ENCODE data around the gene TMPRSS11E.
"Not testable (repeated sequence)": the region's sequence is repeated elsewhere in the genome, so short reads cannot be mapped to it uniquely, and the experiment has no call there.

Gene TMPRSS11E

DNA sequence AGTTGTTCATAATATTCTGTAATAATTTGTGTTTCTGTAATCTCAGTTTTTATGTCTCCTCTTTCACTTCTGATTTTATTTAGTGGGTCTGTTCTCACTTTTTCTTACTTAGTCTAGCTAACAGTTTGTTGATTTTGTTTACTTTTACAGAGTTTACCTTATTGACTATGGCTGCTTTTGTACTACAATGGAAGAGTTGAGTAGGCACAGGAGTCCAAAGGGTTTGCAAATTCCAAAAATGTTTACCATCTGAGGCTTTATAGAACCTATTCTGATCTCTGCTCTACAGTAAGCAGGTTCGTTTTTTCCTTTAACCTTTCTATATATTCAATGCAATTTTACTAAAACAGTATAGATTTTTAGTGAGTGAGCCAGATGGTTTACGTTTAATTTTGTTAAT lies 73.7 kb downstream of the TMPRSS11E start:
- no peak for DNase-seq (ENCODE audit: low read depth in 1 of 2, low spot score in 1 of 2)
- TF ChIP-seq CTCF (IDR thresholded peaks at IDR 0.05; ENCODE audit: insufficient read depth, low read length) (no peak), GABPA (IDR thresholded peaks at IDR 0.05; ENCODE audit: low read depth) (no peak), POLR2AphosphoS5 (IDR thresholded peaks at IDR 0.05; ENCODE audit: low read depth) (no peak), SPI1 (IDR thresholded peaks at IDR 0.05; ENCODE audit: borderline replicate concordance, low read depth) (no peak)
- TF ChIP-seq, protein P1, sequence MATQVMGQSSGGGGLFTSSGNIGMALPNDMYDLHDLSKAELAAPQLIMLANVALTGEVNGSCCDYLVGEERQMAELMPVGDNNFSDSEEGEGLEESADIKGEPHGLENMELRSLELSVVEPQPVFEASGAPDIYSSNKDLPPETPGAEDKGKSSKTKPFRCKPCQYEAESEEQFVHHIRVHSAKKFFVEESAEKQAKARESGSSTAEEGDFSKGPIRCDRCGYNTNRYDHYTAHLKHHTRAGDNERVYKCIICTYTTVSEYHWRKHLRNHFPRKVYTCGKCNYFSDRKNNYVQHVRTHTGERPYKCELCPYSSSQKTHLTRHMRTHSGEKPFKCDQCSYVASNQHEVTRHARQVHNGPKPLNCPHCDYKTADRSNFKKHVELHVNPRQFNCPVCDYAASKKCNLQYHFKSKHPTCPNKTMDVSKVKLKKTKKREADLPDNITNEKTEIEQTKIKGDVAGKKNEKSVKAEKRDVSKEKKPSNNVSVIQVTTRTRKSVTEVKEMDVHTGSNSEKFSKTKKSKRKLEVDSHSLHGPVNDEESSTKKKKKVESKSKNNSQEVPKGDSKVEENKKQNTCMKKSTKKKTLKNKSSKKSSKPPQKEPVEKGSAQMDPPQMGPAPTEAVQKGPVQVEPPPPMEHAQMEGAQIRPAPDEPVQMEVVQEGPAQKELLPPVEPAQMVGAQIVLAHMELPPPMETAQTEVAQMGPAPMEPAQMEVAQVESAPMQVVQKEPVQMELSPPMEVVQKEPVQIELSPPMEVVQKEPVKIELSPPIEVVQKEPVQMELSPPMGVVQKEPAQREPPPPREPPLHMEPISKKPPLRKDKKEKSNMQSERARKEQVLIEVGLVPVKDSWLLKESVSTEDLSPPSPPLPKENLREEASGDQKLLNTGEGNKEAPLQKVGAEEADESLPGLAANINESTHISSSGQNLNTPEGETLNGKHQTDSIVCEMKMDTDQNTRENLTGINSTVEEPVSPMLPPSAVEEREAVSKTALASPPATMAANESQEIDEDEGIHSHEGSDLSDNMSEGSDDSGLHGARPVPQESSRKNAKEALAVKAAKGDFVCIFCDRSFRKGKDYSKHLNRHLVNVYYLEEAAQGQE (IDR thresholded peaks at IDR 0.05; ENCODE audit: insufficient replicate concordance, low read depth), result no peak
- H3K4me3 ChIP-seq (replicated peaks; ENCODE audit: insufficient read depth, low read length), result no peak overlapping the region
- H3K27me3 ChIP-seq (ENCODE audit: insufficient read depth, poor library complexity, severe bottlenecking), result no peaks in the 10 kb centered on the region
- no peak overlapping the region for H3K27ac ChIP-seq (replicated peaks)

DNA sequence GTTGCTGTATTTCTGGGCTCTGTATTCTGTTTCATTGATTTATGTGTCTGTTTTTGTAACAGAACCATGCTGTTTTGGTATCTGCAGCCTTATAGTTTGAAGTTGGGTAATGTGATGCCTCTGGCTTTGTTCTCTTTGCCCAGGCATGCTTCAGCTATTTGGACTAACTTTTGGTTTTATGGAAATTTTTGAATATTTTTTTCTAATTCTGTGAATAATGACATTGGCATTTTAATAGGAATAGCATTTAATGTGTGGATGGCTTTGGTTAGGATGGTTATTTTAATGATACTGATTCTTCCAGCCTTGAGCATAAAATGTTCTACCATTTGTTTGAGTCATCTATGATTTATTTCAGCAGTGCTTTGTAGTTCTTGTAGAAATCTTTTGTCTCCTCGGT lies 75.0 kb downstream of the TMPRSS11E start:
- H3K27me3 ChIP-seq (ENCODE audit: insufficient read depth, poor library complexity, severe bottlenecking); H3K4me3 ChIP-seq (replicated peaks; ENCODE audit: insufficient read depth, low read length); DNase-seq (ENCODE audit: low read depth in 1 of 2, low spot score in 1 of 2); H3K27ac ChIP-seq (replicated peaks): not testable (repeated sequence)

GRCh38 chr4:68535974-68536373 lies 88.7 kb downstream of the TMPRSS11E start:
- Histone ChIP-seq H3K27ac (replicated peaks) (no peak overlapping the region), H3K4me3 (replicated peaks; ENCODE audit: insufficient read depth, low read length) (no peak overlapping the region), H3K27me3 (ENCODE audit: insufficient read depth, poor library complexity, severe bottlenecking) (no peaks in the 10 kb centered on the region)
- no peak for DNase-seq (ENCODE audit: low read depth in 1 of 2, low spot score in 1 of 2)
- TF ChIP-seq, protein P1 (IDR thresholded peaks at IDR 0.05; ENCODE audit: insufficient replicate concordance, low read depth), result no peak
- TF ChIP-seq GABPA (IDR thresholded peaks at IDR 0.05; ENCODE audit: low read depth), result no peak
- TF ChIP-seq POLR2AphosphoS5 (IDR thresholded peaks at IDR 0.05; ENCODE audit: low read depth), result no peak
- no peak for TF ChIP-seq CTCF (IDR thresholded peaks at IDR 0.05; ENCODE audit: insufficient read depth, low read length)
- no peak for TF ChIP-seq SPI1 (IDR thresholded peaks at IDR 0.05; ENCODE audit: borderline replicate concordance, low read depth)

DNA sequence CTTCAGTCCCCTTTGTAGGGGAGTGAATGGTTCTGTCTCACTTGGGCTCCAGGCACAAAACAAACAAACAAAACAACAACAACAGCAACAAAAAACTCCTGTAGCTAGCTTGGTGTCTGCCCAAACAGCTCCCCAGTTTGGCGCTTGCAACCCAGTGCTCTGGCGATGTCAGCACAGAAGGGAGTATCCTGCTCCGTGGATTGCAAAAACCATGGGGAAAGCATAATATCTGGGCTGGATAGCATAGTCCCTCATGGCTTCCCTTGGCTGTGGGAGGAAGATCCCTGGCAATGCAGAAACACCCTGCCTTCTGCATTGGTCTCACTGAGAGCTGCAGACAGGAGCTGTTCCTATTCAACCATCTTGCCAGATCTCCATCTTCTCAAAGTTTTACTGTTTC lies 89.1 kb downstream of the TMPRSS11E start:
- TF ChIP-seq CTCF (IDR thresholded peaks at IDR 0.05; ENCODE audit: insufficient read depth, low read length), result no peak
- TF ChIP-seq GABPA (IDR thresholded peaks at IDR 0.05; ENCODE audit: low read depth), result no peak
- TF ChIP-seq POLR2AphosphoS5 (IDR thresholded peaks at IDR 0.05; ENCODE audit: low read depth), result no peak
- TF ChIP-seq SPI1 (IDR thresholded peaks at IDR 0.05; ENCODE audit: borderline replicate concordance, low read depth), result no peak
- TF ChIP-seq, protein P1 (IDR thresholded peaks at IDR 0.05; ENCODE audit: insufficient replicate concordance, low read depth), result no peak
- DNase-seq (ENCODE audit: low read depth in 1 of 2, low spot score in 1 of 2), result no peak
- H3K27ac ChIP-seq (replicated peaks), result no peak overlapping the region
- no peaks in the 10 kb centered on the region for H3K27me3 ChIP-seq (ENCODE audit: insufficient read depth, poor library complexity, severe bottlenecking)
- no peak overlapping the region for H3K4me3 ChIP-seq (replicated peaks; ENCODE audit: insufficient read depth, low read length)

GRCh38 chr4:68542742-68543141 lies 95.5 kb downstream of the TMPRSS11E start:
- H3K4me3 ChIP-seq (replicated peaks; ENCODE audit: insufficient read depth, low read length); DNase-seq (ENCODE audit: low read depth in 1 of 2, low spot score in 1 of 2); H3K27me3 ChIP-seq (ENCODE audit: insufficient read depth, poor library complexity, severe bottlenecking); H3K27ac ChIP-seq (replicated peaks): not testable (repeated sequence)
